GM19324 (cell line): Measurements from ENCODE around the gene ZFYVE28.
"Not testable (repeated sequence)": the region's sequence is repeated elsewhere in the genome, so short reads cannot be mapped to it uniquely, and the experiment has no call there.

Experiments
- ATAC-seq: cut with Tn5 transposase; IDR thresholded peaks from one replicate; pipeline ENCODE4 v1.9.1; 2021; ENCODE audit warnings: mild to moderate bottlenecking, moderate library complexity; ENCODE audit not compliant: unreplicated experiment, low FRiP score

The ZFYVE28 gene

DNA sequence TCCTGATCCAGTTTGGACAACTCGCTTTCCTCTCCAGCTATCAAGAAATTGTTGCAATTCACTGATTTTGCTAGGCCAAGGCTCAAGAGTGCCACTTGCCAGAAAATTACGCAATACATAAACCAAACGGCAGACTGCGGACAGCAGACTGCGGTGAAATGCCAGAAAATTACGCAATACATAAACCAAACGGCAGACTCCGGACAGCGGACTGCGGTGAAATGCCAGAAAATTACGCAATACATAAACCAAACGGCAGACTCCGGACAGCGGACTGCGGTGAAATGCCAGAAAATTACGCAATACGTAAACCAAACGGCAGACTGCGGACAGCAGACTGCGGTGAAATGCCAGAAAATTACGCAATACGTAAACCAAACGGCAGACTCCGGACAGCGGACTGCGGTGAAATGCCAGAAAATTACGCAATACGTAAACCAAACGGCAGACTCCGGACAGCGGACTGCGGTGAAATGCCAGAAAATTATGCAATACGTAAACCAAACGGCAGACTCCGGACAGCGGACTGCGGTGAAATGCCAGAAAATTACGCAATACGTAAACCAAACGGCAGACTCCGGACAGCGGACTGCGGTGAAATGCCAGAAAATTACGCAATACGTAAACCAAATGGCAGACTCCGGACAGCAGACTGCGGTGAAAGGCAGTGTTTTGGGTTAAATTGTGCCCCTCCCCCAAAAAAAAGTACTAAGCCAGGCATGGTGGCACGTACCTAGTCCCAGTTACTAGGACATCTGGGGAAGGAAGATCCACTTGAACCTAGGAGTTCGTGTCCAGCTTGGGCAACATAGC lies 11.7 kb upstream of the ZFYVE28 start:
- not testable (repeated sequence) for ATAC-seq

- no peak for ATAC-seq
These were observed 10.2 kb upstream of the ZFYVE28 start for GRCh38 chr4:2428496-2429213.

GRCh38 chr4:2427383-2428334 lies 9.2 kb upstream of the ZFYVE28 start:
- ATAC-seq, result no peak

GRCh38 chr4:2426711-2427275 lies 8.3 kb upstream of the ZFYVE28 start:
- no peak for ATAC-seq

DNA sequence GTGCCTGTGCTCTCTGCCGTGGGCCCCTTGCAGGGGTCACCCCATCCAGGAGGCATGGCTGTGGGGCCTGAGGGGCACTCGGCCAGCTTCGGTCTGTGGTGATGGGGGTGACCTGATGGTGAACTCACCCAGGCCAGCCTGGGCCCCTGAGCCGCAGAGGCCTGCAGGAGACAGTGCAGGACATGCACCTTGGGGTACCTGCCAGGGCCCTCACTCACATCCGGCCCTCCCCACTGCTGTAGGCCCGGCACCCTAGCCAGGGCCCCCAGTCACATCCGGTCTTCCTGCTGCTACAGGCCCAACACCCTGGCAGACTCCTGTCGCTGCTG lies 7.6 kb upstream of the ZFYVE28 start:
- no peak for ATAC-seq

- ATAC-seq, result no peak
These were observed 7.1 kb upstream of the ZFYVE28 start for GRCh38 chr4:2425386-2426068.

DNA sequence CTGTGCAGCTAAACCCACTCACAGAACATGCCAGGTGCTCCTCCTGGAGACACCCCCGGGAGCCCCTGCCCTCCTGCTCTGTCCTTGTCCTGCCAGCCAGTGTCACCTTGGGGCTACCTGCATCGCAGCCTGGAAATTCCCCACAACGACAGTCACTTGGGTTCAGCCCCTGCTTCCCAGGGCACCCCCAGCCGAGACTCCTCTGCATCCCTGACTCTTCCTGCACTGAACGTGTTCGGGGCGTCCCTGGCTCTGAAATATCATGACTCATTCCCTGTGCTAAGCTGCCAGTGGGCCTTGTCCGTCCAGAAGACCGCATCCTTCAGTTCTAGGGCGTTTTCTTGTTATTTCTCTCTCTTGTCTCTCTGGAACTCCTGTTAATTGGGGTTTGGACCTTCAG lies 6.1 kb upstream of the ZFYVE28 start:
- ATAC-seq, result no peak

DNA sequence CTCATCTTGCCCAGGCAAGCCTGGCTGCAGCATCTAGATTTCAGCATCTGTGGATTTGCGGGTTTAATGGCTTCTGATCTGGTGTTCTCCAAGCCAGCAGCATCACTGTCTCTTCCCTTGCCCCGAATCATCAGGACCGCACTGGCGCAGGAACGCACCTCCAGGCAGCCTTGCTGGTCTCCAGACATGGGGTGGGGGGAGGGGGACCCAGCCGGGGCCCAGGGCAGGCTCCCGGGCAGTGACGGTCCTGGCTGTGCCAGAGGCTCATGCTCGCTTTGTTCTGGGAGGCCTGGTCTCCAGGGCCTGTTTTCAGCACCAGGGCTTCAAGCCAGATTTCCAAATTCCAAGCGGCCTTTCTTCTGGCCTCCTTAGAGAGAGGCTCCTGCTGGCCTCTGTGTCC lies 5.2 kb upstream of the ZFYVE28 start:
- ATAC-seq, result no peak

- ATAC-seq, result no peak
These were observed 4.6 kb upstream of the ZFYVE28 start for GRCh38 chr4:2423066-2423465.

GRCh38 chr4:2421928-2422327 lies 3.5 kb upstream of the ZFYVE28 start:
- no peak for ATAC-seq

DNA sequence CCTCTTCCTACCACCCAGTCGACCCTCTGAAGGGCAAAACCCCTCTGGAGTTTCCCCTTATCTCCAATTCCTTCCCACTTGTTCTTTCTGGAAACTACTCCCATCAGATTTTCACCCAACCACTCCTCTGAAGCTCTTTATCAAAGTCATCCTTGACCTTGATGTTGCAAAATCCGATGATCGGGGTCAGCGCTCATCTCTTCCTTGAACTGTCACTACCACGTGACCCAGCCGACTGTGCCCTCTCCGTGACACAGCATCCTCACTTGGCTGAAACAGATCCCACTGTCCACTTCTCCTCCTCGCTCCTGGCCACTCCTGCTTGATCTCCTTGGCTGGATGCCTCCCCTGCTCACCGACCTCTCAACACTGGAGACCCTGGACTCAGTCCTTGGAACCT lies 1.4 kb upstream of the ZFYVE28 start:
- no peak for ATAC-seq

GRCh38 chr4:2418650-2419571 lies 466 bp upstream of the ZFYVE28 start, which contains the start of gene CFAP99:
Gene CFAP99, plus strand, starts transcription at chr4:2418955.
- ATAC-seq, result peak; percentile 93

DNA sequence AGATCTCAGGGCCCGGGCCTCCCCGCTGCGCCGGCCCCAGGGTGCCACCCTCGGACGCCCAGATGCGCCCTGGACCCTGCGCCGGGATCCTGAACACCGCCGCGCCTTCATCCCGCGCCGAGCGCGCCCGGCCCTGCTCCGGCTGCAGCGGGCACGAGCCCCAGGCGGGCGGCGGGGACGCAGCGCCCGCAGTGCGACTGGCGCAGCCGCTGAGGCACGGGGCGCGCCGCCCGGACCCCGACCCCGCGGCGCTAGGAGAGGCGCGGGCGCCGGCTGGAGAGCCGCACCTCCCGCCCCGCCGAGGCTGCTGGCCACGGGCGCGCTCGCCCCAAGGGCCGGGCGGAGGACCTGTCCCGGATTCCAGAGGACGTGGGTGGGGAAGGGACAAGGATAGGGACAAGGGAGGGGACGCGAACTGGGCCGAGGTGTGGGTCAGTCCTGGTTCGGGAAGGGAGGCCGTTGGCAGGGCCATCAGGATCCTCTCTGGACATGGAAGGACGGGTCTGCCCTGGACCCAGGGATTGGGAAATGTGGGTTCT lies 1.1 kb downstream of the ZFYVE28 start:
- no peak for ATAC-seq

DNA sequence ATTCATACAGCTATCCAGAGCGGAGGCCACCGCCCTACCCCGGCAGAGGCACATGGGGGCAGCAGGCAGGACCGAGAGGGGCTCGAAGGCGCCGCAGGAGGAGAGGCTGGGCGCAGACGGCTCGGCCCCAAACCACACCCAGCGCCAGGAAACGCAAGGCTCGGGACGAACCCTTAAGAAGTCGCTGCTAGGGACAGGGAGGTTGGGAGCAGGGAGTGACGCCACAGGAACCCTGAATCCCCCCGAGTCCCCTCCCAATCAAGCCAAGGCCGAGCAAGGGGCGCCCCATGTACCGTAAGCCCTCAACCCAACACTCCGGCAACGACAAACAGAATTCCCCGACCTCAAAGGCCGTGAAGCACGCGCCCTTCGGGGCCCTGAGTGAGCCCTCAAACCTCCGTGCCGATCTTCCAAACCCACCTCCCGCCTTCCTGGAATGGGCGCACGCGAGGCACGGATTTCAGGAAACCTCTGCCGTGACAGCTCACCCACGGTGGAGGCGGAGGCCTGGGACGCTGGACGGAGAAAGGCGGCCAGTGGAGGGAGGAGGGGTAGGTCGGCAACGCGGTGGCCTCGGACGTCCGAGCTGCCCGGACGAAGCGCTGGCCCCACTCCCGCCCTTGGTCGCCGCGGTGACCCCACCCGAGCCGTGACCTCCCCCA lies 1.8 kb downstream of the ZFYVE28 start:
- ATAC-seq, result no peak

GRCh38 chr4:2415881-2416563 lies 2.4 kb downstream of the ZFYVE28 start:
- ATAC-seq, result no peak

DNA sequence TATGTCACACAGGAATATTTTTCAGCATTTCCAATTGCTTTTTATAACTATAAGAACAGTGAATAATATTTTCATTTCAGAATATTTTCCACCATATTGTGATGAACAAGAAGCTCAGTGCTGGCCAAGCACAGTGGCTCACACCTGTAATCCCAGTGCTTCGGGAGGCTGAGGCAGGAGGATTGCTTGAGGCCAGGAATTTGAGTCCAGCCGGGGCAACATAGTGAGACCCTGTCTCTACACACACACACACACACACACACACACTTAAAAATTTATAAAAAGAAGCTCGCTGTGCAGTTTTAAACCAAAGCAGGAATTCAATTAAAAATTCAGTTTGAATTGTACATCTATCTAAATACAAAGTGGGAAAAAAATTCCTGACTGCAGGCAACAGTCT lies 3.2 kb downstream of the ZFYVE28 start:
- no peak for ATAC-seq

DNA sequence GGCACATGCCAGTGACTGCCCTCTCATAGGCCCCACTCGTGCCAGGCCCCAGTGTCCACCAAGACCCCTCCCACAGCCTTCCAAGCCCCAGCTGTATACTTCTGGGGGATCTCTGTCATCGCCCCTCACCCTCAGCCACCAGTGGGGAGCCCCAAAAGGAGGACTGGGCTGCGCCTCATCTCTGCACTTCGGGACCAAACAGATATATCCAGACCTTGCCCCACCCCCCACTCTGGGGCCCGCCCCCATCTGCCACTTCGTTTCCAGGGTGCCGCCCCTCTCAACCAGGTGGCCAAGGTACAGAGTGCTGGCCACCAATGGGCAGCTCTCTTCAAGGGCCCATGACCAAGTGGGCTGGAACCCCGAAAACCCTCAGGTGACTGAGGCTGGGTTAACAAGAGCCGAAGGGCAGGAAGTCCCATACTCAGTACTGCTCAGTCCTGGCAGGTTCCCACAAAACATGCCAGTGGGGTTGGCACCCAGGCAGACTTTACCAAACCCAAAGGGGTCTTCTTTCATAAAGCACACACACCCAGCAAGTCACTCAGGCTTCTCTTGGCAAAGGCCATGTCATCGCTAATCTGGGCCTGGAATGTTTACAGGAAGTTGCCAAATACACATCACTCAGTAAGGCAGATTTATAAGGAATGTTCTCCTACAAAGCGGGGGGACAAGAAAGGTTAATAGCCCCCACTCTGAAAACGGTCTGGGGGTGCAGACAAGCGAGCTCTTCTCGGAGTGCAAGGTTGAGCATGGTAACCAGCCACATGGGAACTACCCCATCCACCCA lies 4.4 kb downstream of the ZFYVE28 start:
- ATAC-seq, result no peak
